Esophagus muscularis mucosa (tissue), 4 donors: Measurements from ENCODE around the gene SMS.

Experiments
- CTCF ChIP-seq, 3 experiments: fragments of 200-600 bp in 2 of 3; fragments of 450-650 bp in 1 of 3; sonication (generic) in 2 of 3; IDR thresholded peaks; one replicate each; pipeline ENCODE4 v1.5.1; 2017 to 2019; ENCODE audit warnings: antibody characterized with exemption in 3 of 3, mild to moderate bottlenecking in 2 of 3, moderate library complexity in 1 of 3
- EP300 ChIP-seq: sonication (generic); formaldehyde crosslinking; IDR thresholded peaks from one replicate; pipeline ENCODE4 v1.6.1; 2017; ENCODE audit warnings: antibody characterized with exemption
- POLR2A ChIP-seq: fragments of 450-650 bp; IDR thresholded peaks from one replicate; pipeline ENCODE4 v1.6.1; 2017; ENCODE audit warnings: antibody characterized with exemption, moderate library complexity, mild to moderate bottlenecking, low read depth
- POLR2AphosphoS5 ChIP-seq, 2 donors: sonication (generic); formaldehyde crosslinking; IDR thresholded peaks; one replicate each; pipeline ENCODE4 v1.6.1; 2017; ENCODE audit warnings: antibody characterized with exemption in 2 of 2

DNA sequence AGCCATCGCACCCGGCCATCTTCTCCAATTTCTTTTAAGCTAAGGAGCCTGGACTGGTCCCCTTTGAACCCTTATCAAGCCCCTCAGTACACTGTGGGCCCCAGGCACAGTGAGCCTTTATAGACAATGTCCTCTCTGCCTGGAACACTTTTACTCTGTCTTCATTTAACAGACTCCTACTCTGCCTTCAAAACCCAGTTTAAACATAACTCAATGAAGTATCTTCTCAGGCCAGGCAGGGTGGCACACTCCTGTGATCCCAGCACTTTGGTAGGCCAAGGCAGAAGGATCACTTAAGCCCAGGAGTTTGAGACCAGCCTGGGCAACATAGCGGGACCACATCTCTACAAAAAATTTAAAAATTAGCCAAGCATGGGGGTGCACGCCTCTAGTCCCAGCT lies 27.5 kb upstream of the SMS start:
- TF ChIP-seq CTCF (IDR thresholded peaks at IDR 0.05) = no peak
- no peak for TF ChIP-seq POLR2A
- no peak for TF ChIP-seq POLR2AphosphoS5 (IDR thresholded peaks at IDR 0.05)
- no peak for TF ChIP-seq EP300
